Measurements from ENCODE around the gene PLXND1.

PLXND1 gene

GRCh38 chr3:129582799-129583198 is 23.7 kb downstream of the PLXND1 start:
- DNase-seq (ENCODE audit: low read depth), result no peak

GRCh38 chr3:129581623-129582022 is 24.9 kb downstream of the PLXND1 start:
- no peak for DNase-seq (ENCODE audit: low read depth)

GRCh38 chr3:129579991-129580390 is 26.5 kb downstream of the PLXND1 start:
- DNase-seq (ENCODE audit: low read depth), result no peak

GRCh38 chr3:129577925-129578786 is 28.3 kb downstream of the PLXND1 start:
- DNase-seq (ENCODE audit: low read depth), result no peak

GRCh38 chr3:129577366-129577765 is 29.1 kb downstream of the PLXND1 start:
- no peak for DNase-seq (ENCODE audit: low read depth)

GRCh38 chr3:129576514-129577352 is 29.7 kb downstream of the PLXND1 start:
- DNase-seq (ENCODE audit: low read depth), result no peak

GRCh38 chr3:129575997-129576384 is 30.5 kb downstream of the PLXND1 start:
- no peak for DNase-seq (ENCODE audit: low read depth)

GRCh38 chr3:129575233-129575996 is 31.1 kb downstream of the PLXND1 start:
- DNase-seq (ENCODE audit: low read depth), result no peak

GRCh38 chr3:129574206-129574605 is 32.3 kb downstream of the PLXND1 start:
- no peak for DNase-seq (ENCODE audit: low read depth)

- DNase-seq (ENCODE audit: low read depth), result no peak
Measured at GRCh38 chr3:129573493-129573892, 33.0 kb downstream of the PLXND1 start.

- no peak for DNase-seq (ENCODE audit: low read depth)
Measured at GRCh38 chr3:129572603-129573002, 33.9 kb downstream of the PLXND1 start.

GRCh38 chr3:129571605-129572547 is 34.6 kb downstream of the PLXND1 start:
- DNase-seq (ENCODE audit: low read depth), result no peak

GRCh38 chr3:129569856-129570255 is 36.6 kb downstream of the PLXND1 start:
- DNase-seq (ENCODE audit: low read depth), result no peak

GRCh38 chr3:129567939-129568338 is 38.5 kb downstream of the PLXND1 start:
- no peak for DNase-seq (ENCODE audit: low read depth)

GRCh38 chr3:129567176-129567705 is 39.2 kb downstream of the PLXND1 start:
- DNase-seq (ENCODE audit: low read depth), result no peak

- no peak for DNase-seq (ENCODE audit: low read depth)
Measured at GRCh38 chr3:129565902-129566301, 40.6 kb downstream of the PLXND1 start.

GRCh38 chr3:129564981-129565644 is 41.4 kb downstream of the PLXND1 start:
- no peak for DNase-seq (ENCODE audit: low read depth)

GRCh38 chr3:129563850-129564535 is 42.5 kb downstream of the PLXND1 start:
- no peak for DNase-seq (ENCODE audit: low read depth)

- DNase-seq (ENCODE audit: low read depth), result no peak
Measured at GRCh38 chr3:129563332-129563731, 43.1 kb downstream of the PLXND1 start.

- DNase-seq (ENCODE audit: low read depth), result no peak
Measured at GRCh38 chr3:129562803-129563202, 43.7 kb downstream of the PLXND1 start.

Measured in stimulated activated CD4-positive, alpha-beta T cell treated with anti-CD3 and anti-CD28 coated beads, Interleukin-2, amount 100 ng/mL, for 4 hours (primary cell).